Keratinocyte (primary cell): ENCODE results near the gene ZC3H18. TPM values are rescaled to one million over a fixed set of nuclear protein-coding genes. Genes with fewer than 3 reads are reported as not detected.

Source experiments
- DNase-seq: peaks from one replicate; pipeline ENCODE4 v3.0.0-alpha.2; 2011; ENCODE audit warnings: low read depth, missing footprints, low spot score
- FAIRE-seq: peaks from 2 replicates; lab custom pipeline; 2011; peaks lifted over from hg19 to GRCh38; lab: Jason Lieb, UNC
- H2AFZ ChIP-seq: 2 replicates; pipeline ENCODE4 v1.6.0; 2012; ENCODE audit warnings: low read length, control low read depth, inconsistent platforms; ENCODE audit not compliant: control insufficient read depth
- H3K27ac ChIP-seq: 2 replicates; pipeline ENCODE4 v1.5.1; 2011; ENCODE audit warnings: low read length; ENCODE audit not compliant: control insufficient read depth, insufficient read depth
- H3K27me3 ChIP-seq: 3 replicates; pipeline ENCODE4 v1.6.0; 2011; ENCODE audit warnings: low read length; ENCODE audit not compliant: control insufficient read depth, insufficient read depth; ENCODE audit errors: extremely low read depth
- H3K36me3 ChIP-seq, 2 experiments: 2 replicates in 1 of 2; 3 replicates in 1 of 2; pipeline ENCODE4 v1.5.1; 2011; ENCODE audit warnings: low read length in 2 of 2, mild to moderate bottlenecking in 1 of 2; ENCODE audit not compliant: control insufficient read depth in 2 of 2, insufficient read depth in 2 of 2; ENCODE audit errors: extremely low read depth in 1 of 2
- H3K4me1 ChIP-seq: 3 replicates; pipeline ENCODE4 v1.5.1; 2011; ENCODE audit warnings: low read length; ENCODE audit not compliant: control insufficient read depth, insufficient read depth; ENCODE audit errors: extremely low read depth
- H3K4me2 ChIP-seq: 3 replicates; pipeline ENCODE4 v1.6.0; 2011; ENCODE audit warnings: low read depth, low read length; ENCODE audit not compliant: control insufficient read depth, insufficient read depth; ENCODE audit errors: extremely low read depth
- H3K4me3 ChIP-seq, 3 experiments: fragments of 200-600 bp in 1 of 3; sonication (generic) in 1 of 3; 2 replicates in 2 of 3; 3 replicates in 1 of 3; pipeline ENCODE4 v1.5.1; 2011 to 2016; ENCODE audit warnings: low read length in 3 of 3, mild to moderate bottlenecking in 3 of 3, control low read depth in 2 of 3, inconsistent platforms in 1 of 3, low read depth in 1 of 3, mixed read lengths in 1 of 3, mixed run types in 1 of 3, moderate library complexity in 1 of 3; ENCODE audit not compliant: control insufficient read depth in 2 of 3, insufficient read depth in 2 of 3; ENCODE audit errors: extremely low read depth in 1 of 3
- H3K79me2 ChIP-seq: 2 replicates; pipeline ENCODE4 v1.6.0; 2012; ENCODE audit warnings: low read length; ENCODE audit not compliant: control insufficient read depth, insufficient read depth
- H3K9ac ChIP-seq: 3 replicates; pipeline ENCODE4 v1.6.0; 2011; ENCODE audit warnings: low read length; ENCODE audit not compliant: control insufficient read depth, insufficient read depth; ENCODE audit errors: extremely low read depth
- H3K9me1 ChIP-seq: 3 replicates; pipeline ENCODE4 v1.6.0; 2011; ENCODE audit warnings: low read length; ENCODE audit not compliant: control insufficient read depth, insufficient read depth; ENCODE audit errors: extremely low read depth
- H3K9me3 ChIP-seq: 2 replicates; pipeline ENCODE4 v1.5.1; 2012; ENCODE audit warnings: low read depth, low read length; ENCODE audit not compliant: control insufficient read depth
- H4K20me1 ChIP-seq: 3 replicates; pipeline ENCODE4 v1.6.0; 2011; ENCODE audit warnings: low read length; ENCODE audit not compliant: control insufficient read depth, insufficient read depth; ENCODE audit errors: extremely low read depth
- EZH2 ChIP-seq: IDR thresholded peaks from one replicate; pipeline ENCODE4 v1.6.1; 2012; ENCODE audit warnings: inconsistent platforms, mild to moderate bottlenecking, low read length, moderate library complexity
- dilution Hi-C: fragments of 300-500 bp; cut with MboI; formaldehyde crosslinking; loops from one replicate; pipeline ENCODE4 v1.7.0; 2020; ENCODE audit warnings: low sequenced_read_pairs; ENCODE audit not compliant: extremely low pct_ligation_motif_present
- polyA plus RNA-seq, 5 experiments: library from polyadenylated mRNA; depleted of rRNA in 3 of 5; stranded (reverse) in 3 of 5; stranded (forward) in 1 of 5; unstranded in 1 of 5; fragments of >200 nt; gene quantifications; 1 replicate in 1 of 5; 2 replicates in 3 of 5; 3 replicates in 1 of 5; pipeline versions ENCODE4 v1.2.1 to v1.2.3, GENCODE V29; 2011 to 2012; ENCODE audit warnings: missing spikeins in 2 of 5, low read depth in 1 of 5, low replicate concordance in 1 of 5
- TF ChIP-seq, protein P1 (sequence below), 3 experiments: IDR thresholded peaks in 1 of 3; conservative IDR thresholded peaks in 1 of 3; optimal IDR thresholded peaks in 1 of 3; 2 replicates in 2 of 3; 3 replicates in 1 of 3; pipeline versions ENCODE3 to v1.5.1; 2011; ENCODE audit warnings: low read length in 3 of 3, mild to moderate bottlenecking in 3 of 3, moderate library complexity in 2 of 3, control low read depth in 1 of 3, inconsistent platforms in 1 of 3; ENCODE audit not compliant: insufficient read depth in 2 of 3; ENCODE audit errors: extremely low read depth in 1 of 3

ZC3H18 gene
- polyA plus RNA-seq, 1 donor (not counting 4 experiments of a cell fraction or from before 2014, with no cell fraction given): 7.5 TPM

DNA sequence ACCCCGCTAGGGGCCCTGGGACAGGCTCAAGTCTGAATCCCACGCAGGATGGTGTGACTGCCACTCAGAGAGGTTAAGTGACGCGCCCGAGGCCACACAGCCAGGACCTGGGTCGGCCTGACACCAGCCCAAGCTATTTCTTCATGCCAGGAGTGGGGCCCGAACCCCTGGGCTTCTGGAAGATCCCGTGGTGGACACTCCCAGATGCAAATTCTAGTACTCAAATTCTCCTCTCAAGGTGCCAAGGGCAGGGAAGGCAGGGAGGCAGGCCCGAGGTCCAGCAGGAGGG, 73.4 kb downstream of the ZC3H18 start:
- no peaks in the 10 kb centered on the region for H3K9me3 ChIP-seq
- no peak overlapping the region for H2AFZ ChIP-seq
- no peak for TF ChIP-seq EZH2
- TF ChIP-seq, protein P1, sequence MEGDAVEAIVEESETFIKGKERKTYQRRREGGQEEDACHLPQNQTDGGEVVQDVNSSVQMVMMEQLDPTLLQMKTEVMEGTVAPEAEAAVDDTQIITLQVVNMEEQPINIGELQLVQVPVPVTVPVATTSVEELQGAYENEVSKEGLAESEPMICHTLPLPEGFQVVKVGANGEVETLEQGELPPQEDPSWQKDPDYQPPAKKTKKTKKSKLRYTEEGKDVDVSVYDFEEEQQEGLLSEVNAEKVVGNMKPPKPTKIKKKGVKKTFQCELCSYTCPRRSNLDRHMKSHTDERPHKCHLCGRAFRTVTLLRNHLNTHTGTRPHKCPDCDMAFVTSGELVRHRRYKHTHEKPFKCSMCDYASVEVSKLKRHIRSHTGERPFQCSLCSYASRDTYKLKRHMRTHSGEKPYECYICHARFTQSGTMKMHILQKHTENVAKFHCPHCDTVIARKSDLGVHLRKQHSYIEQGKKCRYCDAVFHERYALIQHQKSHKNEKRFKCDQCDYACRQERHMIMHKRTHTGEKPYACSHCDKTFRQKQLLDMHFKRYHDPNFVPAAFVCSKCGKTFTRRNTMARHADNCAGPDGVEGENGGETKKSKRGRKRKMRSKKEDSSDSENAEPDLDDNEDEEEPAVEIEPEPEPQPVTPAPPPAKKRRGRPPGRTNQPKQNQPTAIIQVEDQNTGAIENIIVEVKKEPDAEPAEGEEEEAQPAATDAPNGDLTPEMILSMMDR (optimal IDR thresholded peaks at IDR 0.05 in 1 of 3, IDR thresholded peaks at IDR 0.05 in 1 of 3, conservative IDR thresholded peaks at IDR 0.05 in 1 of 3; ENCODE audit: extremely low read depth in 1 of 3, insufficient read depth in 2 of 3, low read length in 3 of 3): no peak
- FAIRE-seq: no peak
- H3K27ac ChIP-seq: no peak overlapping the region
- H3K4me2 ChIP-seq: no peak overlapping the region
- H3K79me2 ChIP-seq: no peaks in the 10 kb centered on the region
- H3K4me3 ChIP-seq: no peak overlapping the region
- peaks cover 6% of the 10 kb centered on the region for H3K4me1 ChIP-seq
- H3K36me3 ChIP-seq: no peaks in the 10 kb centered on the region
- peaks cover 8% of the 10 kb centered on the region for H4K20me1 ChIP-seq
- peaks cover 41% of the 10 kb centered on the region for H3K27me3 ChIP-seq
- dilution Hi-C loops: no loop called here
- H3K9ac ChIP-seq: no peak overlapping the region
- peaks cover 2% of the 10 kb centered on the region for H3K9me1 ChIP-seq
- no peak for DNase-seq

DNA sequence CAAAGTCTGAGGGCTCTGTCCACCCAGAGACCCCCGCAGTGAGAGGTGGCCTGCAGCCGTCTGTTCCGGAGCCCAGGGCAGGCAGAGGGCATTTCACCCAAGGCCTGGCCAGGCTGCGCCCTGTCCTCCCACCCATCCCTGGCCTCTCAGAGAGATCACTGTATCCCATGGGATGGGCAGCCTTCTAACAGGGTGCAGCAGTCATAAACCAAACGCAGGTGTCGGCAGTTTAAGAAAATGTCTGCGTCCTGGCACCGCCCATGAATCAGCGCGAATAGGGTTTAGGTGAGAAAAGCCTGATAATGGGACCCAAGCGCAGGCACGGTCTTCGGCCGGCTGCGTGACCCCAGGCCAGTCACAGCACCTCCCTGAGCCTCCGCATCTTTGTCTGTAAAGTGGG, 75.3 kb downstream of the ZC3H18 start:
- peaks cover 10% of the 10 kb centered on the region for H4K20me1 ChIP-seq
- no peak for FAIRE-seq
- no peaks in the 10 kb centered on the region for H3K79me2 ChIP-seq
- peaks cover 2% of the 10 kb centered on the region for H3K9me1 ChIP-seq
- no peaks in the 10 kb centered on the region for H3K36me3 ChIP-seq
- no peak overlapping the region for H3K4me2 ChIP-seq
- H2AFZ ChIP-seq: no peak overlapping the region
- H3K4me1 ChIP-seq: peaks cover 6% of the 10 kb centered on the region
- peaks cover 22% of the 10 kb centered on the region for H3K27me3 ChIP-seq
- no peak overlapping the region for H3K9ac ChIP-seq
- H3K4me3 ChIP-seq: no peak overlapping the region
- no peak for DNase-seq
- H3K27ac ChIP-seq: no peak overlapping the region
- no peaks in the 10 kb centered on the region for H3K9me3 ChIP-seq
- dilution Hi-C loops: no loop called here
- TF ChIP-seq, protein P1 (optimal IDR thresholded peaks at IDR 0.05 in 1 of 3, IDR thresholded peaks at IDR 0.05 in 1 of 3, conservative IDR thresholded peaks at IDR 0.05 in 1 of 3; ENCODE audit: extremely low read depth in 1 of 3, insufficient read depth in 2 of 3, low read length in 3 of 3): no peak
- TF ChIP-seq EZH2: no peak
